GM12878 (cell line): ENCODE data around the gene PID1. TPM values are rescaled to one million over a fixed set of nuclear protein-coding genes. Genes with fewer than 3 reads are reported as not detected.

Source experiments
- ATAC-seq: fragments of 200-7000 bp; cut with Tn5 transposase; 3 replicates; pipeline ENCODE4 v1.9.1; 2020; ENCODE audit warnings: mild to moderate bottlenecking, moderate library complexity
- BruUV-seq: library from RNA; stranded (reverse); fragments of 400-500 nt; replicated peaks from 2 replicates; lab custom pipeline; 2021; lab: Mats Ljungman, UMichigan
- CTCF ChIA-PET: fragments of 300-600 bp; sonication (Branson Sonifier 250); formaldehyde crosslinking; extraction: SDS; loops from one replicate; lab custom pipeline; 2021; ENCODE audit warnings: inconsistent platforms; lab: Yijun Ruan, JAX
- POLR2A ChIA-PET: fragments of 350-600 bp; formaldehyde crosslinking; extraction: SDS; loops from one replicate; lab custom pipeline; 2021; ENCODE audit warnings: inconsistent platforms; lab: Charles Lee
- RAD21 ChIA-PET: fragments of 300-600 bp; sonication (Branson Sonifier 250); formaldehyde crosslinking; loops from one replicate; lab custom pipeline; 2023; ENCODE audit warnings: antibody characterized with exemption; ENCODE audit not compliant: unreplicated experiment; lab: Charles Lee
- SMC1A ChIA-PET: fragments of 300-600 bp; sonication (Branson Sonifier 250); formaldehyde crosslinking; loops from one replicate; lab custom pipeline; 2023; ENCODE audit not compliant: unreplicated experiment, uncharacterized antibody; lab: Charles Lee
- DNase-seq: peaks from one replicate; pipeline ENCODE4 v3.0.0-alpha.2; 2011; ENCODE audit warnings: low read depth, low spot score
- FAIRE-seq: peaks from 3 replicates; lab custom pipeline; 2011; peaks lifted over from hg19 to GRCh38; lab: Jason Lieb, UNC
- H2AFZ ChIP-seq: 2 replicates; pipeline ENCODE4 v1.6.0; 2011; ENCODE audit warnings: low read depth, low read length, control low read depth; ENCODE audit not compliant: control insufficient read depth
- H3K27ac ChIP-seq: 2 replicates; pipeline ENCODE4 v1.5.1; 2011; ENCODE audit warnings: control low read depth; ENCODE audit not compliant: control insufficient read depth, insufficient read depth
- H3K27me3 ChIP-seq, 2 experiments: replicated peaks in 1 of 2; 2 replicates each; pipeline versions ENCODE4 v1.6.0 to v1.6.1; 2011; ENCODE audit warnings: low read length in 1 of 2; ENCODE audit not compliant: control insufficient read depth in 2 of 2, insufficient read depth in 2 of 2
- H3K36me3 ChIP-seq, 2 experiments: 2 replicates each; pipeline ENCODE4 v1.5.1; 2011; ENCODE audit warnings: low read length in 1 of 2; ENCODE audit not compliant: control insufficient read depth in 2 of 2, insufficient read depth in 2 of 2
- H3K4me1 ChIP-seq: 2 replicates; pipeline ENCODE4 v1.6.1; 2011; ENCODE audit warnings: mild to moderate bottlenecking, low read length, moderate library complexity, mixed read lengths; ENCODE audit not compliant: control insufficient read depth, insufficient read depth
- H3K4me2 ChIP-seq: 2 replicates; pipeline ENCODE4 v1.6.0; 2011; ENCODE audit warnings: control low read depth; ENCODE audit not compliant: control insufficient read depth, insufficient read depth
- H3K4me3 ChIP-seq: fragments of 200-600 bp; sonication (generic); 2 replicates; pipeline ENCODE4 v1.5.1; 2016
- H3K79me2 ChIP-seq: 2 replicates; pipeline ENCODE4 v1.6.0; 2011; ENCODE audit warnings: low read length; ENCODE audit not compliant: control insufficient read depth, insufficient read depth
- H3K9ac ChIP-seq: 2 replicates; pipeline ENCODE4 v1.8.0; 2011; ENCODE audit warnings: low read length, control low read depth, mixed read lengths; ENCODE audit not compliant: control insufficient read depth, insufficient read depth
- H3K9me3 ChIP-seq: replicated peaks from 3 replicates; pipeline ENCODE4 v1.5.1; 2011; ENCODE audit warnings: mild to moderate bottlenecking, low read length; ENCODE audit not compliant: control insufficient read depth, insufficient read depth
- H4K20me1 ChIP-seq: 2 replicates; pipeline ENCODE4 v1.6.0; 2011; ENCODE audit not compliant: control insufficient read depth, insufficient read depth
- ASH2L ChIP-seq: fragments of 300-600, 200-600 bp; sonication (generic); IDR thresholded peaks from 2 replicates; pipeline ENCODE4 v1.6.1; 2017; ENCODE audit warnings: low read depth, mild to moderate bottlenecking, borderline replicate concordance
- BHLHE40 ChIP-seq, 2 experiments: fragments of 450-650 bp in 1 of 2; IDR thresholded peaks; 2 replicates each; pipeline ENCODE4 v1.6.1; 2011 to 2017; ENCODE audit warnings: low read depth in 2 of 2, borderline replicate concordance in 1 of 2, improper control_type of control experiment in 1 of 2, low read length in 1 of 2, mild to moderate bottlenecking in 1 of 2
- CREB1 ChIP-seq: IDR thresholded peaks from 2 replicates; pipeline ENCODE4 v1.6.1; 2012; ENCODE audit warnings: low read depth, mild to moderate bottlenecking, inconsistent platforms
- NFIC ChIP-seq: IDR thresholded peaks from 2 replicates; pipeline ENCODE4 v1.6.1; 2012; ENCODE audit warnings: low read depth, mild to moderate bottlenecking, inconsistent platforms, low read length, moderate library complexity
- RB1 ChIP-seq: fragments of 450-650 bp; formaldehyde crosslinking; IDR thresholded peaks from 2 replicates; pipeline ENCODE4 v1.6.1; 2017; ENCODE audit warnings: mild to moderate bottlenecking, borderline replicate concordance
- SIN3A ChIP-seq: IDR thresholded peaks from 2 replicates; pipeline ENCODE4 v1.6.1; 2012; ENCODE audit warnings: low read depth, low read length, improper control_type of control experiment
- SMAD1 ChIP-seq: fragments of 450-650 bp; IDR thresholded peaks from 2 replicates; pipeline ENCODE4 v1.6.1; 2018; ENCODE audit warnings: mild to moderate bottlenecking, low read depth; ENCODE audit not compliant: partially characterized antibody
- SMARCA5 ChIP-seq: fragments of 450-650 bp; IDR thresholded peaks from 2 replicates; pipeline ENCODE4 v1.6.1; 2017; ENCODE audit warnings: mild to moderate bottlenecking
- SREBF2 ChIP-seq: IDR thresholded peaks from 2 replicates; pipeline ENCODE4 v1.6.1; 2012; ENCODE audit warnings: mild to moderate bottlenecking, low read length
- WGBS: methylation state at CpG from one replicate; pipeline ENCODE4 v1.1.6; 2016; ENCODE audit warnings: low lambda C conversion rate; ENCODE audit not compliant: insufficient replicate concordance, insufficient coverage; ENCODE audit errors: missing lambda C conversion rate; 5-methylcytosine and 5-hydroxymethylcytosine counted together
- in situ Hi-C: fragments of 300-500 bp; cut with MboI; formaldehyde crosslinking; loops from 9 replicates; pipeline ENCODE4 v1.14.3; 2018; ENCODE audit warnings: mixed read lengths
- intact Hi-C: fragments of 100-400 bp; cut with micrococcal nuclease; formaldehyde crosslinking; loops from one replicate; pipeline ENCODE4 v1.14.2; 2022; ENCODE audit not compliant: unreplicated experiment
- polyA plus RNA-seq, 11 experiments: library from polyadenylated mRNA; depleted of rRNA in 4 of 11; unstranded in 6 of 11; stranded (reverse) in 5 of 11; fragments of >200 nt; fragmentation: Nextera tagmentation in 4 of 11; fragmentation: Illumina TruSeq in 1 of 11; extraction: Ambion mirVana in 4 of 11; extraction: Trizol in 1 of 11; gene quantifications; 1 replicate in 1 of 11; 2 replicates in 10 of 11; pipeline versions ENCODE4 v1.2.1 to v1.2.3, GENCODE V29; 2011 to 2016; ENCODE audit warnings: inconsistent platforms in 2 of 11, missing spikeins in 2 of 11, low read depth in 1 of 11
- total RNA-seq, 4 experiments: library from RNA; depleted of rRNA in 3 of 4; stranded (reverse); fragments of >200 nt in 3 of 4; fragmentation: Illumina TruSeq in 1 of 4; extraction: Trizol in 1 of 4; gene quantifications; 2 replicates each; pipeline versions ENCODE4 v1.2.1 to v1.2.3, GENCODE V29; 2013 to 2021
- TF ChIP-seq, protein P1 (sequence below): IDR thresholded peaks from 2 replicates; pipeline ENCODE4 v1.6.1; 2012; ENCODE audit warnings: low read depth, low read length, improper control_type of control experiment
- TF ChIP-seq, protein P2 (sequence below): fragments of 450-650 bp; IDR thresholded peaks from 2 replicates; pipeline ENCODE4 v1.6.1; 2017; ENCODE audit warnings: borderline replicate concordance

The PID1 gene
- total and polyA plus RNA-seq, 10 of the 15 experiments (the other 5 are each of a cell fraction or from before 2014, with no cell fraction given), result not detected

DNA sequence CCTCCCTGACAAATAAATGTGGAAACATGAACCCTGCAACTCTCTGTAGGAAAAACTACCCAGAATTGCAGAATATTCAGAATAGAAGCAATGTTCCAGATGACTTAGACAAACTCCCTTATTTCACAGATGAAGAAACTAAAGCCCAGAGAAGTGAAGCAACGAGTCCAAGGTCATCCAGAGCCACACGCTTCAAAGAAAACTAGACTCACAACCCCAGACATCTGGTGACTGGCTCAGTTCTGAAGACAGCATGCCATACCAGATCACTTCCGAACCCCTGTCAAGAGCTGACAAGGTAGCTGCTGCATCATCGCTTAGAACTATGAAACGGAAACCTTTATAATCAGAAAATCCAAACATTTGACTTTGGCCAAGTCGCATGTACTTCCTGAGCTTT lies 101.3 kb downstream of the PID1 start:
- ChIA-PET POLR2A (no interaction called here), CTCF (interaction anchor here (0.7 kb wide), 1 partner anchor 30 kb away, joined by 3 read pairs; no protein-coding TSS in a partner anchor), RAD21 (no interaction called here), SMC1A (no interaction called here)
- no peaks in the 10 kb centered on the region for H3K27me3 ChIP-seq
- 25% methylated on average over 6 of the region's 6 CpGs for WGBS
- FAIRE-seq (no peak), DNase-seq (no peak), ATAC-seq (no peak)
- TF ChIP-seq ASH2L (no peak), SREBF2 (no peak), RB1 (no peak), NFIC (no peak), SMAD1 (no peak), SIN3A (no peak), BHLHE40 (IDR thresholded peaks at IDR 0.05; ENCODE audit: borderline replicate concordance in 1 of 2, low read depth in 2 of 2, low read length in 1 of 2) (no peak), SMARCA5 (no peak), CREB1 (no peak)
- TF ChIP-seq, protein P1, sequence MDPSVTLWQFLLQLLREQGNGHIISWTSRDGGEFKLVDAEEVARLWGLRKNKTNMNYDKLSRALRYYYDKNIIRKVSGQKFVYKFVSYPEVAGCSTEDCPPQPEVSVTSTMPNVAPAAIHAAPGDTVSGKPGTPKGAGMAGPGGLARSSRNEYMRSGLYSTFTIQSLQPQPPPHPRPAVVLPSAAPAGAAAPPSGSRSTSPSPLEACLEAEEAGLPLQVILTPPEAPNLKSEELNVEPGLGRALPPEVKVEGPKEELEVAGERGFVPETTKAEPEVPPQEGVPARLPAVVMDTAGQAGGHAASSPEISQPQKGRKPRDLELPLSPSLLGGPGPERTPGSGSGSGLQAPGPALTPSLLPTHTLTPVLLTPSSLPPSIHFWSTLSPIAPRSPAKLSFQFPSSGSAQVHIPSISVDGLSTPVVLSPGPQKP, result no peak
- TF ChIP-seq, protein P2, sequence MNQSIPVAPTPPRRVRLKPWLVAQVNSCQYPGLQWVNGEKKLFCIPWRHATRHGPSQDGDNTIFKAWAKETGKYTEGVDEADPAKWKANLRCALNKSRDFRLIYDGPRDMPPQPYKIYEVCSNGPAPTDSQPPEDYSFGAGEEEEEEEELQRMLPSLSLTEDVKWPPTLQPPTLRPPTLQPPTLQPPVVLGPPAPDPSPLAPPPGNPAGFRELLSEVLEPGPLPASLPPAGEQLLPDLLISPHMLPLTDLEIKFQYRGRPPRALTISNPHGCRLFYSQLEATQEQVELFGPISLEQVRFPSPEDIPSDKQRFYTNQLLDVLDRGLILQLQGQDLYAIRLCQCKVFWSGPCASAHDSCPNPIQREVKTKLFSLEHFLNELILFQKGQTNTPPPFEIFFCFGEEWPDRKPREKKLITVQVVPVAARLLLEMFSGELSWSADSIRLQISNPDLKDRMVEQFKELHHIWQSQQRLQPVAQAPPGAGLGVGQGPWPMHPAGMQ, result no peak
- H3K4me3 ChIP-seq, result no peak overlapping the region
- in situ Hi-C loops, result no loop called here
- no peak overlapping the region for H3K4me2 ChIP-seq
- no peaks in the 10 kb centered on the region for H3K4me1 ChIP-seq
- H3K36me3 ChIP-seq, result no peaks in the 10 kb centered on the region
- intact Hi-C loops, result no loop called here
- no peaks in the 10 kb centered on the region for H3K79me2 ChIP-seq
- BruUV-seq, result no TSS peak
- no peak overlapping the region for H2AFZ ChIP-seq
- no peak overlapping the region for H3K9ac ChIP-seq
- H3K9me3 ChIP-seq, result no peaks in the 10 kb centered on the region
- H3K27ac ChIP-seq, result no peak overlapping the region
- H4K20me1 ChIP-seq, result no peaks in the 10 kb centered on the region
